ENCODE data around the gene FBXO10.

DNA sequence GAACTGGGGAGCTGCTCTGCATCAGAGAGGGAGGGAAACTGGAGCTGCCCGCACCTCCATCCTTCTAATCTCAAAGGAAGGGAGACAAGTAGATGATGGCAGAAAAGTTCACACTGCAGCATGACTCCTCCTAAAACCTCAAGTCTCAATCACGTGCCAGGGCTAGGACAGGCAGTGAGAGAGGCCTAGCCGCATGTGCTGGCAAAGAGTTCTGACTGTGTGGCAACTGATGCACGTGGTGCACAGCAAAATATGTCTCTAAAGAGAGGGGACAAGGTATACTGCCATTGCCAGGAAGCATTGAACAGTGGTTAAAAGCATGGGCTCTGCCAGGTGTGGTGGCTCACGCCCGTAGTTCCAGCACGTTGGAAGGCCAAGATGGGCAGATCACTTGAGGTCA, 38.1 kb downstream of the FBXO10 start:
- TF ChIP-seq POLR2AphosphoS5 (IDR thresholded peaks at IDR 0.05; ENCODE audit: low read depth), result no peak
- TF ChIP-seq, protein P1, sequence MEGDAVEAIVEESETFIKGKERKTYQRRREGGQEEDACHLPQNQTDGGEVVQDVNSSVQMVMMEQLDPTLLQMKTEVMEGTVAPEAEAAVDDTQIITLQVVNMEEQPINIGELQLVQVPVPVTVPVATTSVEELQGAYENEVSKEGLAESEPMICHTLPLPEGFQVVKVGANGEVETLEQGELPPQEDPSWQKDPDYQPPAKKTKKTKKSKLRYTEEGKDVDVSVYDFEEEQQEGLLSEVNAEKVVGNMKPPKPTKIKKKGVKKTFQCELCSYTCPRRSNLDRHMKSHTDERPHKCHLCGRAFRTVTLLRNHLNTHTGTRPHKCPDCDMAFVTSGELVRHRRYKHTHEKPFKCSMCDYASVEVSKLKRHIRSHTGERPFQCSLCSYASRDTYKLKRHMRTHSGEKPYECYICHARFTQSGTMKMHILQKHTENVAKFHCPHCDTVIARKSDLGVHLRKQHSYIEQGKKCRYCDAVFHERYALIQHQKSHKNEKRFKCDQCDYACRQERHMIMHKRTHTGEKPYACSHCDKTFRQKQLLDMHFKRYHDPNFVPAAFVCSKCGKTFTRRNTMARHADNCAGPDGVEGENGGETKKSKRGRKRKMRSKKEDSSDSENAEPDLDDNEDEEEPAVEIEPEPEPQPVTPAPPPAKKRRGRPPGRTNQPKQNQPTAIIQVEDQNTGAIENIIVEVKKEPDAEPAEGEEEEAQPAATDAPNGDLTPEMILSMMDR (IDR thresholded peaks at IDR 0.05; ENCODE audit: insufficient read depth, low read length), result no peak
- TF ChIP-seq GABPA (IDR thresholded peaks at IDR 0.05; ENCODE audit: low read depth), result no peak
- TF ChIP-seq, protein P2, sequence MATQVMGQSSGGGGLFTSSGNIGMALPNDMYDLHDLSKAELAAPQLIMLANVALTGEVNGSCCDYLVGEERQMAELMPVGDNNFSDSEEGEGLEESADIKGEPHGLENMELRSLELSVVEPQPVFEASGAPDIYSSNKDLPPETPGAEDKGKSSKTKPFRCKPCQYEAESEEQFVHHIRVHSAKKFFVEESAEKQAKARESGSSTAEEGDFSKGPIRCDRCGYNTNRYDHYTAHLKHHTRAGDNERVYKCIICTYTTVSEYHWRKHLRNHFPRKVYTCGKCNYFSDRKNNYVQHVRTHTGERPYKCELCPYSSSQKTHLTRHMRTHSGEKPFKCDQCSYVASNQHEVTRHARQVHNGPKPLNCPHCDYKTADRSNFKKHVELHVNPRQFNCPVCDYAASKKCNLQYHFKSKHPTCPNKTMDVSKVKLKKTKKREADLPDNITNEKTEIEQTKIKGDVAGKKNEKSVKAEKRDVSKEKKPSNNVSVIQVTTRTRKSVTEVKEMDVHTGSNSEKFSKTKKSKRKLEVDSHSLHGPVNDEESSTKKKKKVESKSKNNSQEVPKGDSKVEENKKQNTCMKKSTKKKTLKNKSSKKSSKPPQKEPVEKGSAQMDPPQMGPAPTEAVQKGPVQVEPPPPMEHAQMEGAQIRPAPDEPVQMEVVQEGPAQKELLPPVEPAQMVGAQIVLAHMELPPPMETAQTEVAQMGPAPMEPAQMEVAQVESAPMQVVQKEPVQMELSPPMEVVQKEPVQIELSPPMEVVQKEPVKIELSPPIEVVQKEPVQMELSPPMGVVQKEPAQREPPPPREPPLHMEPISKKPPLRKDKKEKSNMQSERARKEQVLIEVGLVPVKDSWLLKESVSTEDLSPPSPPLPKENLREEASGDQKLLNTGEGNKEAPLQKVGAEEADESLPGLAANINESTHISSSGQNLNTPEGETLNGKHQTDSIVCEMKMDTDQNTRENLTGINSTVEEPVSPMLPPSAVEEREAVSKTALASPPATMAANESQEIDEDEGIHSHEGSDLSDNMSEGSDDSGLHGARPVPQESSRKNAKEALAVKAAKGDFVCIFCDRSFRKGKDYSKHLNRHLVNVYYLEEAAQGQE (IDR thresholded peaks at IDR 0.05; ENCODE audit: insufficient replicate concordance, low read depth), result no peak
